Breast epithelium (tissue), 3 donors: ENCODE data around the gene PRRT1.

Experiments used
- CTCF ChIP-seq, 3 donors: fragments of 450-650 bp; IDR thresholded peaks; one replicate each; pipeline ENCODE4 v1.5.1; 2016 to 2017; ENCODE audit warnings: antibody characterized with exemption in 3 of 3, mild to moderate bottlenecking in 3 of 3, moderate library complexity in 3 of 3
- POLR2AphosphoS5 ChIP-seq, 3 donors: sonication (generic); formaldehyde crosslinking; IDR thresholded peaks; one replicate each; pipeline ENCODE4 v1.6.1; 2017; ENCODE audit warnings: antibody characterized with exemption in 3 of 3

GRCh38 chr6:32132110-32132509 lies 19.6 kb downstream of the PRRT1 start:
- no peak for TF ChIP-seq CTCF (IDR thresholded peaks at IDR 0.05)
- no peak for TF ChIP-seq POLR2AphosphoS5 (IDR thresholded peaks at IDR 0.05)
